Endothelial cell of umbilical vein (primary cell): ENCODE results near the gene DUS1L. TPM values are rescaled to one million over a fixed set of nuclear protein-coding genes. Genes with fewer than 3 reads are reported as not detected.

Experiments used
- BruUV-seq: library from RNA; stranded (reverse); fragments of 400-500 nt; replicated peaks from 2 replicates; lab custom pipeline; 2021; lab: Mats Ljungman, UMichigan
- CTCF ChIA-PET: fragments of 300-600, 350-600 bp; sonication (Branson Sonifier 250); formaldehyde crosslinking; loops from one replicate; lab custom pipeline; 2021; ENCODE audit warnings: antibody characterized with exemption, inconsistent platforms; lab: Charles Lee
- POLR2A ChIA-PET: fragments of 300-600, 350-600 bp; sonication (Branson Sonifier 250); formaldehyde crosslinking; loops from one replicate; lab custom pipeline; 2021; ENCODE audit warnings: antibody characterized with exemption, inconsistent platforms; lab: Charles Lee
- DNase-seq: peaks from one replicate; pipeline ENCODE4 v3.0.0-alpha.2; 2011; ENCODE audit warnings: low read depth, low spot score
- FAIRE-seq: peaks from 2 replicates; lab custom pipeline; 2011; peaks lifted over from hg19 to GRCh38; lab: Jason Lieb, UNC
- H2AFZ ChIP-seq: 2 replicates; pipeline ENCODE4 v1.6.0; 2012; ENCODE audit warnings: low read depth, low read length, control low read depth, inconsistent platforms
- H3K27ac ChIP-seq: 2 replicates; pipeline ENCODE4 v1.5.1; 2011; ENCODE audit warnings: low read depth, mild to moderate bottlenecking, control low read depth, low read length, moderate library complexity; ENCODE audit not compliant: insufficient read depth
- H3K27me3 ChIP-seq, 2 experiments: 2 replicates each; pipeline versions ENCODE4 v1.6.0 to v1.6.1; 2011; ENCODE audit warnings: low read length in 2 of 2, mixed read lengths in 1 of 2; ENCODE audit not compliant: control insufficient read depth in 2 of 2, insufficient read depth in 2 of 2
- H3K36me3 ChIP-seq, 2 experiments: 2 replicates in 1 of 2; 3 replicates in 1 of 2; pipeline ENCODE4 v1.5.1; 2011; ENCODE audit warnings: low read length in 2 of 2, mild to moderate bottlenecking in 1 of 2, moderate library complexity in 1 of 2; ENCODE audit not compliant: control insufficient read depth in 2 of 2, insufficient read depth in 2 of 2; ENCODE audit errors: extremely low read depth in 1 of 2
- H3K4me1 ChIP-seq: 3 replicates; pipeline ENCODE4 v1.5.1; 2011; ENCODE audit warnings: mild to moderate bottlenecking, low read length; ENCODE audit not compliant: control insufficient read depth, insufficient read depth; ENCODE audit errors: extremely low read depth
- H3K4me2 ChIP-seq: 2 replicates; pipeline ENCODE4 v1.6.1; 2011; ENCODE audit warnings: low read length, control low read depth, mixed read lengths; ENCODE audit not compliant: insufficient read depth
- H3K4me3 ChIP-seq, 3 experiments: fragments of 200-600 bp in 1 of 3; sonication (generic), shearing (Covaris generic) in 1 of 3; replicated peaks in 1 of 3; 2 replicates each; pipeline ENCODE4 v1.5.1; 2011 to 2016; ENCODE audit warnings: control low read depth in 3 of 3, low read length in 3 of 3, mild to moderate bottlenecking in 2 of 3, inconsistent platforms in 1 of 3, low read depth in 1 of 3, moderate library complexity in 1 of 3; ENCODE audit not compliant: insufficient read depth in 1 of 3
- H3K79me2 ChIP-seq: 2 replicates; pipeline ENCODE4 v1.6.0; 2012; ENCODE audit warnings: low read length, inconsistent platforms; ENCODE audit not compliant: control insufficient read depth, insufficient read depth
- H3K9ac ChIP-seq: replicated peaks from 2 replicates; pipeline ENCODE3; 2011; ENCODE audit warnings: low read length, control low read depth; ENCODE audit not compliant: insufficient read depth; ENCODE audit errors: extremely low read depth
- H3K9me1 ChIP-seq: replicated peaks from 3 replicates; pipeline ENCODE4 v1.6.0; 2011; ENCODE audit warnings: mild to moderate bottlenecking, low read length; ENCODE audit not compliant: control insufficient read depth, insufficient read depth; ENCODE audit errors: extremely low read depth
- H3K9me3 ChIP-seq: replicated peaks from 2 replicates; pipeline ENCODE4 v1.5.1; 2012; ENCODE audit warnings: low read length, inconsistent platforms; ENCODE audit not compliant: control insufficient read depth, insufficient read depth
- H4K20me1 ChIP-seq: replicated peaks from 2 replicates; pipeline ENCODE3; 2011; ENCODE audit warnings: mild to moderate bottlenecking, low read length; ENCODE audit not compliant: control insufficient read depth, insufficient read depth; ENCODE audit errors: extremely low read depth
- EZH2 ChIP-seq: IDR thresholded peaks from 2 replicates; pipeline ENCODE4 v1.6.1; 2012; ENCODE audit warnings: borderline replicate concordance, low read depth, mild to moderate bottlenecking, moderate library complexity, low read length, inconsistent platforms; ENCODE audit not compliant: severe bottlenecking
- FOS ChIP-seq: IDR thresholded peaks from 2 replicates; pipeline ENCODE4 v1.6.1; 2011; ENCODE audit warnings: mild to moderate bottlenecking, low read length, moderate library complexity, borderline replicate concordance; ENCODE audit not compliant: insufficient read depth
- GATA2 ChIP-seq: IDR thresholded peaks from 2 replicates; pipeline ENCODE4 v1.7.0; 2011; ENCODE audit warnings: low read depth, mild to moderate bottlenecking, moderate library complexity, mixed read lengths, low read length; ENCODE audit not compliant: insufficient read length, insufficient read depth
- JUN ChIP-seq: IDR thresholded peaks from 2 replicates; pipeline ENCODE4 v1.6.1; 2011; ENCODE audit warnings: borderline replicate concordance, low read depth; ENCODE audit not compliant: insufficient read length, insufficient read depth
- MYC ChIP-seq: IDR thresholded peaks from one replicate; pipeline ENCODE4 v1.6.1; 2011; ENCODE audit warnings: mild to moderate bottlenecking, low read depth, low read length
- POLR2A ChIP-seq: IDR thresholded peaks from 2 replicates; pipeline ENCODE4 v1.6.1; 2012; ENCODE audit warnings: low read depth, mild to moderate bottlenecking, control low read depth, low read length
- POLR2AphosphoS5 ChIP-seq: IDR thresholded peaks from 2 replicates; pipeline ENCODE4 v1.6.1; 2012; ENCODE audit warnings: low read depth, mild to moderate bottlenecking, control low read depth, low read length, moderate library complexity; ENCODE audit not compliant: insufficient read depth
- dilution Hi-C: fragments of 300-500 bp; cut with MboI; formaldehyde crosslinking; loops from one replicate; pipeline ENCODE4 v1.15.0; 2019; ENCODE audit warnings: low sequenced_read_pairs; ENCODE audit not compliant: extremely low pct_ligation_motif_present
- intact Hi-C: fragments of 100-400 bp; cut with micrococcal nuclease; formaldehyde crosslinking; loops from one replicate; pipeline ENCODE4 v1.10.0; 2022
- polyA plus RNA-seq, 4 experiments: library from polyadenylated mRNA; depleted of rRNA in 3 of 4; stranded (reverse) in 3 of 4; unstranded in 1 of 4; fragments of >200 nt; gene quantifications; 2 replicates each; pipeline versions ENCODE4 v1.2.1 to v1.2.3, GENCODE V29; 2011 to 2012; ENCODE audit warnings: missing spikeins in 1 of 4
- total RNA-seq: library from RNA; stranded (reverse); gene quantifications from 2 replicates; pipeline ENCODE4 v1.2.3, GENCODE V29; 2021
- TF ChIP-seq, protein P1 (sequence below), 2 donors: IDR thresholded peaks; 1 replicate in 1 of 2; 2 replicates in 1 of 2; pipeline ENCODE4 v1.5.1; 2011; ENCODE audit warnings: low read length in 2 of 2, mild to moderate bottlenecking in 2 of 2, moderate library complexity in 2 of 2, control low read depth in 1 of 2, inconsistent platforms in 1 of 2, low read depth in 1 of 2; ENCODE audit not compliant: insufficient read depth in 1 of 2; ENCODE audit errors: extremely low read depth in 1 of 2
- TF ChIP-seq, protein P2 (sequence below): IDR thresholded peaks from 2 replicates; pipeline ENCODE4 v1.6.1; 2011; ENCODE audit not compliant: insufficient read depth, insufficient read length

The DUS1L gene
- total and polyA plus RNA-seq, 2 donors (not counting 3 experiments of a cell fraction or from before 2014, with no cell fraction given), result 60.1 to 92.9 TPM

DNA sequence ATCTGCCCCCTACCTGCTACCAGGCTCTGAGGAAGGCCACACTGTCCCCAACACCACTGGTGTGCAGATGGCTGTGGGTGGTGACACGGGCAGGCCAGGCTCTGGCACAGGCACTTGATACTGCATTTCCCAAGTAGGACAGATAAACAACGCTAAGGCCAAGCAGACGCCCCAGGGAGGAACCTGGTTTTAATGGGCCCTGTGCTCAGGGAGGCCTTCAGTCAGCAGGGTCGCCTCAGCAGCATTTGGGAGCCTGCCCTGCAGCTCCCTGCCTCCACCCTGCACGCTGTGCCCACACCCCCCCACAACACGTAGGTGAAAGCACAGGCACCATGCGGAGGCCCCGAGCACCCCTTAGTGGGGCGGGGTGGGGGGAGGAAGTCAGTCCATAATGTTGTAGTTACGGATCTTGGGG is 35.7 kb upstream of the DUS1L start:
- no TSS peak for BruUV-seq
- Histone ChIP-seq H3K4me2 (no peak overlapping the region), H2AFZ (no peak overlapping the region), H4K20me1 (no peaks in the 10 kb centered on the region), H3K9me3 (no peaks in the 10 kb centered on the region), H3K4me3 (no peak overlapping the region), H3K9me1 (no peaks in the 10 kb centered on the region), H3K9ac (no peak overlapping the region), H3K27me3 (no peaks in the 10 kb centered on the region), H3K36me3 (no peaks in the 10 kb centered on the region), H3K4me1 (peaks cover 18% of the 10 kb centered on the region), H3K27ac (no peak overlapping the region), H3K79me2 (peaks cover 18% of the 10 kb centered on the region)
- FAIRE-seq (no peak), DNase-seq (no peak)
- TF ChIP-seq POLR2A (no peak), MYC (no peak), GATA2 (no peak), EZH2 (no peak), POLR2AphosphoS5 (no peak), JUN (no peak), FOS (no peak)
- TF ChIP-seq, protein P1, sequence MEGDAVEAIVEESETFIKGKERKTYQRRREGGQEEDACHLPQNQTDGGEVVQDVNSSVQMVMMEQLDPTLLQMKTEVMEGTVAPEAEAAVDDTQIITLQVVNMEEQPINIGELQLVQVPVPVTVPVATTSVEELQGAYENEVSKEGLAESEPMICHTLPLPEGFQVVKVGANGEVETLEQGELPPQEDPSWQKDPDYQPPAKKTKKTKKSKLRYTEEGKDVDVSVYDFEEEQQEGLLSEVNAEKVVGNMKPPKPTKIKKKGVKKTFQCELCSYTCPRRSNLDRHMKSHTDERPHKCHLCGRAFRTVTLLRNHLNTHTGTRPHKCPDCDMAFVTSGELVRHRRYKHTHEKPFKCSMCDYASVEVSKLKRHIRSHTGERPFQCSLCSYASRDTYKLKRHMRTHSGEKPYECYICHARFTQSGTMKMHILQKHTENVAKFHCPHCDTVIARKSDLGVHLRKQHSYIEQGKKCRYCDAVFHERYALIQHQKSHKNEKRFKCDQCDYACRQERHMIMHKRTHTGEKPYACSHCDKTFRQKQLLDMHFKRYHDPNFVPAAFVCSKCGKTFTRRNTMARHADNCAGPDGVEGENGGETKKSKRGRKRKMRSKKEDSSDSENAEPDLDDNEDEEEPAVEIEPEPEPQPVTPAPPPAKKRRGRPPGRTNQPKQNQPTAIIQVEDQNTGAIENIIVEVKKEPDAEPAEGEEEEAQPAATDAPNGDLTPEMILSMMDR (IDR thresholded peaks at IDR 0.05; ENCODE audit: extremely low read depth in 1 of 2, insufficient read depth in 1 of 2, low read depth in 1 of 2, low read length in 2 of 2), result no peak
- TF ChIP-seq, protein P2, sequence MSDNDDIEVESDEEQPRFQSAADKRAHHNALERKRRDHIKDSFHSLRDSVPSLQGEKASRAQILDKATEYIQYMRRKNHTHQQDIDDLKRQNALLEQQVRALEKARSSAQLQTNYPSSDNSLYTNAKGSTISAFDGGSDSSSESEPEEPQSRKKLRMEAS, result no peak
- dilution Hi-C loops, result no loop called here
- CTCF ChIA-PET, result interaction anchor here (3.3 kb wide), 1 partner anchor 71 kb away, joined by 8 read pairs; the partner anchor contains the start of gene RAC3
- intact Hi-C loops, result no loop called here
- POLR2A ChIA-PET, result no interaction called here
